Left lung (tissue), 10 donors: ENCODE results near the gene PPM1F. TPM values are rescaled to one million over a fixed set of nuclear protein-coding genes. Genes with fewer than 3 reads are reported as not detected.

Source experiments
- ATAC-seq: fragments of 200-7000 bp; cut with Tn5 transposase; one replicate; pipeline ENCODE4 v1.9.1; 2020; ENCODE audit warnings: moderate library complexity
- DNase-seq, 4 donors: peaks; one replicate each; pipeline ENCODE4 v3.0.0-alpha.2; 2013 to 2020
- H3K27ac ChIP-seq, 2 donors: fragments of 200-600 bp; sonication (generic) in 1 of 2; one replicate each; pipeline versions ENCODE4 v1.5.0 to v1.8.0; 2020 to 2021
- H3K27me3 ChIP-seq, 2 donors: fragments of 200-600 bp; sonication (generic) in 1 of 2; one replicate each; pipeline versions ENCODE4 v1.5.0 to v1.8.0; 2020 to 2021
- H3K36me3 ChIP-seq, 2 donors: fragments of 200-600 bp; sonication (generic) in 1 of 2; one replicate each; pipeline versions ENCODE4 v1.5.0 to v1.8.0; 2020 to 2021
- H3K4me1 ChIP-seq, 2 donors: fragments of 200-600 bp; one replicate each; pipeline ENCODE4 v1.8.0; 2021
- H3K4me3 ChIP-seq, 2 donors: fragments of 200-600 bp; sonication (generic) in 1 of 2; one replicate each; pipeline versions ENCODE4 v1.5.0 to v1.8.0; 2020 to 2021; ENCODE audit warnings: mild to moderate bottlenecking in 1 of 2
- H3K9me3 ChIP-seq, 2 donors: fragments of 200-600 bp; sonication (generic) in 1 of 2; one replicate each; pipeline versions ENCODE4 v1.5.0 to v1.8.0; 2020 to 2021
- CTCF ChIP-seq, 2 donors: fragments of 200-600 bp; sonication (generic) in 1 of 2; IDR thresholded peaks; one replicate each; pipeline versions ENCODE4 v1.5.0 to v1.8.0; 2021; ENCODE audit warnings: antibody characterized with exemption in 2 of 2
- intact Hi-C, 2 donors: fragments of 100-400 bp; cut with DNase I; formaldehyde crosslinking; loops; one replicate each; pipeline versions ENCODE4 v1.11.2 to v1.14.2; 2022
- polyA plus RNA-seq, 6 donors: library from polyadenylated mRNA; unstranded; fragments of 120-200 nt; gene quantifications; one replicate each; pipeline ENCODE4 v1.2.1, GENCODE V29; 2013; ENCODE audit not compliant: insufficient read length in 6 of 6
- total RNA-seq, 2 donors: library from RNA; stranded (reverse); fragmentation: NEBNext Ultra II Directional; extraction: Animal tissue kit (Norgen Biotek cat#: 25700); gene quantifications; one replicate each; pipeline ENCODE4 v1.2.1, GENCODE V29; 2021
- donor health status: DM: no; HTN: yes; CAD: no.
- donor health status: DM: no; HTN: no; CAD: no.

The PPM1F gene
- total and polyA plus RNA-seq, 8 donors = 31.0 to 60.0 (median 51.3) TPM

- Histone ChIP-seq H3K4me3 (peak overlapping the region in 1 of 2 donors; percentile 75), H3K36me3 (peaks cover 0 to 3% of the 10 kb centered on the region in 2 donors), H3K27ac (peak overlapping the region; percentile 7 to 98), H3K4me1 (peaks cover 17 to 67% of the 10 kb centered on the region in 2 donors), H3K9me3 (no peaks in the 10 kb centered on the region), H3K27me3 (no peaks in the 10 kb centered on the region)
- ATAC-seq (no peak), DNase-seq (no peak)
- TF ChIP-seq CTCF (IDR thresholded peaks at IDR 0.05) = no peak
- intact Hi-C loops = no loop called here
These were observed 1.6 kb downstream of the PPM1F start for GRCh38 chr22:21951062-21951461.

GRCh38 chr22:21949948-21950347 is 2.7 kb downstream of the PPM1F start:
- Histone ChIP-seq H3K27ac (peak overlapping the region; percentile 37 to 98), H3K4me3 (no peak overlapping the region), H3K27me3 (no peaks in the 10 kb centered on the region), H3K4me1 (peaks cover 17 to 76% of the 10 kb centered on the region in 2 donors), H3K36me3 (peaks cover 0 to 14% of the 10 kb centered on the region in 2 donors), H3K9me3 (no peaks in the 10 kb centered on the region)
- intact Hi-C loops = no loop called here
- DNase-seq (no peak), ATAC-seq (no peak)
- no peak for TF ChIP-seq CTCF (IDR thresholded peaks at IDR 0.05)

GRCh38 chr22:21949569-21949918 is 3.1 kb downstream of the PPM1F start:
- no peak for DNase-seq
- no peak for ATAC-seq
- Histone ChIP-seq H3K4me1 (peaks cover 17 to 79% of the 10 kb centered on the region in 2 donors), H3K9me3 (no peaks in the 10 kb centered on the region), H3K27me3 (no peaks in the 10 kb centered on the region), H3K4me3 (no peak overlapping the region), H3K36me3 (peaks cover 0 to 18% of the 10 kb centered on the region in 2 donors), H3K27ac (peak overlapping the region; percentile 37 to 98)
- intact Hi-C loops = no loop called here
- TF ChIP-seq CTCF (IDR thresholded peaks at IDR 0.05) = no peak

GRCh38 chr22:21948824-21949568 is 3.7 kb downstream of the PPM1F start:
- DNase-seq (no peak), ATAC-seq (no peak)
- no peaks in the 10 kb centered on the region for H3K9me3 ChIP-seq
- H3K36me3 ChIP-seq = peaks cover 0 to 24% of the 10 kb centered on the region in 2 donors
- intact Hi-C loops = no loop called here
- peaks cover 17 to 85% of the 10 kb centered on the region in 2 donors for H3K4me1 ChIP-seq
- no peak overlapping the region for H3K4me3 ChIP-seq
- H3K27me3 ChIP-seq = no peaks in the 10 kb centered on the region
- peak overlapping the region; percentile 47 to 98 for H3K27ac ChIP-seq
- TF ChIP-seq CTCF (IDR thresholded peaks at IDR 0.05) = no peak

GRCh38 chr22:21948390-21948789 is 4.3 kb downstream of the PPM1F start:
- DNase-seq (no peak), ATAC-seq (no peak)
- H3K27me3 ChIP-seq = no peaks in the 10 kb centered on the region
- no peaks in the 10 kb centered on the region for H3K9me3 ChIP-seq
- no peak overlapping the region for H3K4me3 ChIP-seq
- intact Hi-C loops = no loop called here
- H3K4me1 ChIP-seq = peaks cover 17 to 91% of the 10 kb centered on the region in 2 donors
- peak overlapping the region; percentile 47 to 98 for H3K27ac ChIP-seq
- TF ChIP-seq CTCF (IDR thresholded peaks at IDR 0.05) = no peak
- peaks cover 0 to 30% of the 10 kb centered on the region in 2 donors for H3K36me3 ChIP-seq
